ENCODE data around the gene ZNF283.

DNA sequence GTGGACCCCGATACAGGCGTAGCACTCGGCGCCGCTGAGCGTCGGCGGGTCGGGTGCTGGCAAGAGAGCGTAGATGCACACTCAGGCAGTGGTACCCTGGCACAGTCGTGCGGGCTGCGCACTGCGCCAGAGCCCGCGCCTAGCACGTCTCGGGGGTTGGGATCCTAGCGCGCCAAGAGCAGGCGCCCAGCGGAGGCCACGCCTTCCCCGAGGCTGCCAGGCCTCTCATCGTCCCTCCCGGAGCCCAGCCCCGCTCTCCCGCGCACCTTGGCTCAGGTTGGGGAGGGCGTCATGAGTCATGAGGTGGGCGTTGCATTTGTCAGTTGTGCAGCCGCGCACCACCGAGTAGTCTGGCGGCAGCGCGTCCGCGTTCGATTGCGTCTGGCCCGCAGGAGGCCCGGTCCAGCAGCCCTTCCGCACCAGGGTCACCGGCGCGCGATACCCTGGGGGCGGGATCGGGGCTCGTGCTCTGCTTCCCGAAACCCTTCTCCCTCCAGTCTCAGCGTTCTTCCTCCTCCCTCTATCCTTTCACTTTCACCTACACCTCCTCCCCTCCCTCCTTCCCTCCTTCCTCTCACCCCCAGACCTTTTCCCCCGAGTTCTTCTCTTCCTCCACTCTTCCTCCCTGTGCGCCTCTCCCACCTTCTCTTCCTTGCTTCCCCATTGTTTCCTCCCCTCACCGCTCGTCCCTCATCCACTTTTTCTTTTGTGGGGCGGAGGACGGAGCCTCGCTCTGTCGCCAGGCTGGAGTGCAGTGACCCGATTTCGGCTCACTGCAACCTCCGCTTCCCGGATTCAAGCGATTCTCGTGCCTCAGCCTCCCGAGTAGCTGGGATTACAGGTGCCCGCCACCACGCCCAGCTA is 28.3 kb upstream of the ZNF283 start:
- TF ChIP-seq, protein P1, sequence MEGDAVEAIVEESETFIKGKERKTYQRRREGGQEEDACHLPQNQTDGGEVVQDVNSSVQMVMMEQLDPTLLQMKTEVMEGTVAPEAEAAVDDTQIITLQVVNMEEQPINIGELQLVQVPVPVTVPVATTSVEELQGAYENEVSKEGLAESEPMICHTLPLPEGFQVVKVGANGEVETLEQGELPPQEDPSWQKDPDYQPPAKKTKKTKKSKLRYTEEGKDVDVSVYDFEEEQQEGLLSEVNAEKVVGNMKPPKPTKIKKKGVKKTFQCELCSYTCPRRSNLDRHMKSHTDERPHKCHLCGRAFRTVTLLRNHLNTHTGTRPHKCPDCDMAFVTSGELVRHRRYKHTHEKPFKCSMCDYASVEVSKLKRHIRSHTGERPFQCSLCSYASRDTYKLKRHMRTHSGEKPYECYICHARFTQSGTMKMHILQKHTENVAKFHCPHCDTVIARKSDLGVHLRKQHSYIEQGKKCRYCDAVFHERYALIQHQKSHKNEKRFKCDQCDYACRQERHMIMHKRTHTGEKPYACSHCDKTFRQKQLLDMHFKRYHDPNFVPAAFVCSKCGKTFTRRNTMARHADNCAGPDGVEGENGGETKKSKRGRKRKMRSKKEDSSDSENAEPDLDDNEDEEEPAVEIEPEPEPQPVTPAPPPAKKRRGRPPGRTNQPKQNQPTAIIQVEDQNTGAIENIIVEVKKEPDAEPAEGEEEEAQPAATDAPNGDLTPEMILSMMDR (IDR thresholded peaks at IDR 0.05): no peak
- no peak for TF ChIP-seq EZH2 (IDR thresholded peaks at IDR 0.05; ENCODE audit: borderline replicate concordance, insufficient read depth, low read depth, low read length, poor library complexity, severe bottlenecking)
